SK-N-SH treated with all-trans-retinoic acid at 6 μM for 48 hours (cell line): ENCODE results near the gene PFDN5.

Experiments
- ARNTL ChIP-seq: fragments of 450-650 bp; formaldehyde crosslinking; IDR thresholded peaks from 2 replicates; pipeline ENCODE4 v1.5.0; 2020; ENCODE audit warnings: low read depth, mild to moderate bottlenecking, moderate library complexity, borderline replicate concordance
- BACH2 ChIP-seq: fragments of 250-450 bp; sonication (Bioruptor Pico); IDR thresholded peaks from 2 replicates; pipeline ENCODE4 v1.9.0; 2021; ENCODE audit warnings: mild to moderate bottlenecking, borderline replicate concordance
- PPARA ChIP-seq: fragments of 250-450 bp; sonication (Bioruptor Pico); IDR thresholded peaks from 2 replicates; pipeline ENCODE4 v1.5.0; 2020; ENCODE audit warnings: mild to moderate bottlenecking, borderline replicate concordance
- ZC3H10 ChIP-seq: fragments of 250-450 bp; sonication (Bioruptor Pico); IDR thresholded peaks from 2 replicates; pipeline ENCODE4 v1.5.1; 2021; ENCODE audit warnings: mild to moderate bottlenecking, moderate library complexity
- ZFP3 ChIP-seq: fragments of 250-450 bp; sonication (Bioruptor Pico); IDR thresholded peaks from 2 replicates; pipeline ENCODE4 v1.5.0; 2020; ENCODE audit warnings: mild to moderate bottlenecking, moderate library complexity

- TF ChIP-seq ZC3H10 (CRISPR knock-in tag), result no peak
- TF ChIP-seq BACH2, result no peak
- TF ChIP-seq PPARA (CRISPR knock-in tag), result no peak
- no peak for TF ChIP-seq ARNTL (CRISPR knock-in tag)
- no peak for TF ChIP-seq ZFP3 (CRISPR knock-in tag)
Observed at GRCh38 chr12:53279888-53280498, 15.3 kb upstream of the PFDN5 start.
